ENCODE results near the gene FAXC.

Gene FAXC

DNA sequence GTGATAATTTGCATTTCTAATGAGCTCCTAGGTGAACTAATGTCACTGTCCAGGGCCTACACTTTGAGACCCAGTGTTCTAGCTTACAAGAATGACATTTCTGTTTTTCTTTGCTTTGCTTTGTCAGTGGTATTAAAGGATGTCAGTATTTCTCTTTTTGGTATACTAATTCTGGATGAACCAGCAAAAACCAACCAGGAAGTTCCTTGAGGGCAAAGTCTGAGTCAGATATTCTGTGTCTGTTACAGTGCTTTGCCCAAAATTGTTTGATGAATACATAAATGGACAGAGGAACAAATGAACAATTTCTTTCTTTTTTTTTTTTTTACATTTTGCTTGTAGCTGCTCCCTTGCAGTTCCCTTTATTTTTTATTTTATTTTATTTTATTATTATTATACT, 29.2 kb upstream of the FAXC start:
- TF ChIP-seq, protein P1, sequence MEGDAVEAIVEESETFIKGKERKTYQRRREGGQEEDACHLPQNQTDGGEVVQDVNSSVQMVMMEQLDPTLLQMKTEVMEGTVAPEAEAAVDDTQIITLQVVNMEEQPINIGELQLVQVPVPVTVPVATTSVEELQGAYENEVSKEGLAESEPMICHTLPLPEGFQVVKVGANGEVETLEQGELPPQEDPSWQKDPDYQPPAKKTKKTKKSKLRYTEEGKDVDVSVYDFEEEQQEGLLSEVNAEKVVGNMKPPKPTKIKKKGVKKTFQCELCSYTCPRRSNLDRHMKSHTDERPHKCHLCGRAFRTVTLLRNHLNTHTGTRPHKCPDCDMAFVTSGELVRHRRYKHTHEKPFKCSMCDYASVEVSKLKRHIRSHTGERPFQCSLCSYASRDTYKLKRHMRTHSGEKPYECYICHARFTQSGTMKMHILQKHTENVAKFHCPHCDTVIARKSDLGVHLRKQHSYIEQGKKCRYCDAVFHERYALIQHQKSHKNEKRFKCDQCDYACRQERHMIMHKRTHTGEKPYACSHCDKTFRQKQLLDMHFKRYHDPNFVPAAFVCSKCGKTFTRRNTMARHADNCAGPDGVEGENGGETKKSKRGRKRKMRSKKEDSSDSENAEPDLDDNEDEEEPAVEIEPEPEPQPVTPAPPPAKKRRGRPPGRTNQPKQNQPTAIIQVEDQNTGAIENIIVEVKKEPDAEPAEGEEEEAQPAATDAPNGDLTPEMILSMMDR (IDR thresholded peaks at IDR 0.05): no peak
- DNase-seq (ENCODE audit: low spot score): no peak
- Histone ChIP-seq H3K27ac (no peak overlapping the region), H3K4me3 (no peak overlapping the region)

DNA sequence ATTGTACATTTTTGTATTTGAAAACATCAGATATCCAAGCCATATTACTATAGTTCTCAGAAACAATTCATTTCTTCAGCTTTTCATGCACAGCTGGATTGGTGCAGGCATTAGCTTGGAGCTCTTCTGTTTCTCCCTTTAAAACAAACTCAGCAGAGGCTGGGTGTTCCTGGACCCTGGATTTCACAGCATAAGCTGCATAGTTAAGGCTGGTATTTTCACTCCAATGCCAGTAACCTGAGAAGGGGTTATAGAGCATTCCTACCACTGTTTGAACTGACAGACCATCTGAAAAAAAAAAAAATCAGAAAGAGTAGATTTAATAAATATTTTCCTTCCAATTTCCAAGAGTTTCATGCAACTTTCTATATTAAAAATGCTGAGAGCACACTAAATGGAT, 20.1 kb upstream of the FAXC start:
- no peak overlapping the region for H3K27ac ChIP-seq
- DNase-seq (ENCODE audit: low spot score): no peak
- TF ChIP-seq, protein P1 (IDR thresholded peaks at IDR 0.05): no peak
- no peak overlapping the region for H3K4me3 ChIP-seq

DNA sequence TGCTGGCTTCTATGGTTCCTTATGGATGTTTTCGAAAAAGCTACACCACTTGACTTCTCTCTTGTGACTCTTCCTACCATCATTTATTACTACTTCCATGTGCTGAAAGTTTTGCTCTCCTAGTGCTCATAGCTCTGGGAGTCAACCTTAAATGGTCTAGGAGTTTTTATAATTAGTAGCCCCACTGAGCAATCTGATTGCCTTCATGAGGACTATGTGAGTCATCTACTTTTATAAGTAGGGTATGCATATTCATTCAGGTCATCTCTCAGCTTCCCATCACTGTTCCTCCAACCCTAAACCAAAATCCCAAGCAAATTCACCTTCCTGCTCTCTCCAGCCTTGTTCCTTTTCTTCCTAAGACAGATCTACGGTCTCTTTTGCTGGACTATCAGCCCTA, 17.4 kb upstream of the FAXC start:
- Histone ChIP-seq H3K4me3 (no peak overlapping the region), H3K27ac (no peak overlapping the region)
- TF ChIP-seq, protein P1 (IDR thresholded peaks at IDR 0.05): no peak
- DNase-seq (ENCODE audit: low spot score): no peak

GRCh38 chr6:99364026-99364425, 14.6 kb upstream of the FAXC start:
- no peak for DNase-seq (ENCODE audit: low spot score)
- Histone ChIP-seq H3K27ac (no peak overlapping the region), H3K4me3 (no peak overlapping the region)
- TF ChIP-seq, protein P1 (IDR thresholded peaks at IDR 0.05): no peak

DNA sequence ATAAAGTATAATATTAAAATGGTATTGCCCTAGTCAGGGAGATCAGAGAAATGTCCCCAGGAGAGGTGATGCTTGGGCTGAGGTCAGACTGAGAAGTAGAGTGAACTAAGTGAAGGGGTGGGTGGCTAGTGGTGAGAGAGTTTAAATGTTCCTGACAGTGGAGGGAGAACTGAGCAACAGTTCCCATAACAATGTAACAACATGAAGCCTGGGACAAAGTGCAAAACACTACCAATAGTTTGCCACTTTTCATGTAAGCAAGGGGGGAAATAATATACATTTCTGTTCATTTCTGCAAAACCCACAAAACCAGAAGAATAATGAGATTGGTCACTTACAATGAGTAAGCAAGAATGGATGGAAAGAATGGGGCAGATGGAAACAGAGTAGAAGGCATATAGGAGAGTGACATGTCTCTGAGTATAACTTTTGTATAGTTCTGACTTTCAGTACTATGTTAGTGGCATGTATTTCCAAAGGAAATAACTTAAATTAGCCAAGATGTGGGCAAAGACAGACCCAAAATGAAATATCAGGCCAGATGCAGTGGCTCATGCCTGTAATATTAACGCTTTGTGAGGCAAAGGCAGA, 13.3 kb upstream of the FAXC start:
- TF ChIP-seq, protein P1 (IDR thresholded peaks at IDR 0.05): no peak
- H3K27ac ChIP-seq: no peak overlapping the region
- no peak overlapping the region for H3K4me3 ChIP-seq
- no peak for DNase-seq (ENCODE audit: low spot score)

GRCh38 chr6:99359800-99360199, 10.3 kb upstream of the FAXC start:
- Histone ChIP-seq H3K4me3 (no peak overlapping the region), H3K27ac (no peak overlapping the region)
- DNase-seq (ENCODE audit: low spot score): no peak
- TF ChIP-seq, protein P1 (IDR thresholded peaks at IDR 0.05): no peak

DNA sequence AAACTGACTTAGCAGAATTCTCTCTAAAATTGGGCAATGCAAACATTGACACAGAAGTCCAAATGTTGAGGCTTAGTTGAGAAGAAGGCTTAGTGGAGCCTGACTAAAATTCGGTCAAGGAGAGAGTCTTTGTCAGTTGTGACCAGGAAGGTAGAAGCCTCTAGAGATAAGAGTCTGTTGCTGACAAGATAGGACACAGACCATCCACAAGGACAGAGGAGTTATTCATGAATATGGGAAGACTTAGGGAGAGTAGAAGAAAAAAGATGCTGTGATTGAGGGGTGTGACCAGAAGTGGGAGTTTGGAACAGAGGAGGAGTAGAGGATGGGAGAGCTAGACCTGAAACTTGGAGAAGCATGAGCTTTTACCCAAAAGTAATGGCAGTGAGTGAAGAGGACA, 7.2 kb upstream of the FAXC start:
- no peak overlapping the region for H3K4me3 ChIP-seq
- no peak for DNase-seq (ENCODE audit: low spot score)
- H3K27ac ChIP-seq: no peak overlapping the region
- TF ChIP-seq, protein P1 (IDR thresholded peaks at IDR 0.05): no peak

Data from coronary artery (tissue), 2 donors.